ENCODE measurements around the gene SLC10A2.
"Not testable (repeated sequence)": the region's sequence is repeated elsewhere in the genome, so short reads cannot be mapped to it uniquely, and the experiment has no call there.

The SLC10A2 gene

DNA sequence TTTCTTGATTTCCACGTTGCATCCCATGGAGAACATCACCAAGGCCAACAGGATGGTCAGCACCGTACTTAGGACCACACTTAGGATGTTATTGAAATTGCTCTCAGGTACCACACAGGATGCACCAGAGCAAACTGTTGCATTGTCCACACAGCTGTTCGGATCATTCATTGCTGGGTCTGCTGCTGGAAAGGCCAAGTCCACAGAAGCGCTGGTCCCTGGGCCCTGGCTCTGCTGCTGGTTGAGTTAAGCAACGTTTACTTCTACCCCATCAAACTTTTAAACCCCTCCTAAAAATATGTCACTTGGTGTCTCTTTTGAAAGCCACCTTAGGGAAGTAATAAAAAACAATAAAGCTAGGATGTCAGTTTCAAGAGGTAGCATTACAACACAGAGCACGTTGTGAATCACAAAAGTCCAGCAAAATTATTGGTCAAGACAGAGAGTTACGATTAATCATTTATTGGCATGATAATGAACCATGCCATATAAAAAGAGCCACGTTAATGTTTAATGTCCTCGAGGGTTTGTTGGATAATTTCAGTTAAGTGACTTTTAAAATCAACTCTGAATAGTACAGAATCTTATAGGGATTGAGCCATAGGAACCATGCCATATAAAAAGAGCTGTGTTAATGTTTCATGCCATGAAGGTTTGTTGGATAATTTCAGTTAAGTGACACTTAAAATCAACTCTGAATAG, at the start of gene SLC10A2:
TSS of gene SLC10A2 (minus strand) at position 339 of the 702 bp plus-strand sequence. CDS start at position 171, 168 bp downstream.
- in situ Hi-C loops (cut with HindIII; ENCODE audit: low sequenced_read_pairs): no loop called here

GRCh38 chr13:103107580-103107979, 41.4 kb upstream of the SLC10A2 start:
- in situ Hi-C loops (cut with HindIII; ENCODE audit: low sequenced_read_pairs): no loop called here

GRCh38 chr13:103104340-103104739, 38.1 kb upstream of the SLC10A2 start:
- in situ Hi-C loops (cut with HindIII; ENCODE audit: low sequenced_read_pairs): no loop called here

GRCh38 chr13:103103456-103103855, 37.2 kb upstream of the SLC10A2 start:
- in situ Hi-C loops (cut with HindIII; ENCODE audit: low sequenced_read_pairs): not testable (repeated sequence)

DNA sequence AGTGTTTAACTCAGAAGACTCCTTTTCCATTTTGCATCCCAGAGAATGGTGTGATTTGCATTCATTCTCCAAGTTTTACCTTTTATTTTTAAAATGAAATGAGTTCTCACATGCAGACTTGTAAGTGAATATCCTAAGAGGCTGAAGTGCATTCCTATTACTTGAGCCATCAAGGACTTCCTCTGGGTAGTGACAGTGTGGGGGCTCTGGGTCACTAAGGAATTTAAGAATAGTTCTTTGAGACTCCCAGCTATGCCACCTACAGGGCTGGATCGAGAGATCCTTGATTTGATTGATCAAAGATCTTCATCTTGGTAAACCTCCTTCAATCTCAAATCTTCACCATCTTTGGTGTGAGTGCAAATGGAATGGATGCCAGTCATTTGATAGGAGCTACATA, 36.3 kb upstream of the SLC10A2 start:
- in situ Hi-C loops (cut with HindIII; ENCODE audit: low sequenced_read_pairs): no loop called here

DNA sequence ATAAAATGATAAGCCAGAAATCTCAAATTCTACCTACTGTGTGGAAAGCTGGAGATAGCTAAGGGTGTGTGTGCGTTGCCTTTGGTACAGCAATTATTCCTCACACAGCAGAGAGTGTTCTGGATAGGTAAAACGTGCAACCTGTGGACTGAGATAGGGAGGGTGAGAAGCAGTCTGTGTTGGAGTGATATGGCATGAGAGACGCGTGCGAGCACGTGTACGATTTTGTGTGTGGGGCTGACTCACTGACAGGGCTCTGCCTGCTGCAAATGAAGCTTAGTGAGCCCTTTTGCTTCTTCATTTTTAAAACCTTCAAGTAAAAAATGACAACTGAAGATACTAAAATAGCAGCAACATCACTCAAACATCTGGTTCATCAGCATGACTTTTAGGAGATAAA, 35.7 kb upstream of the SLC10A2 start:
- in situ Hi-C loops (cut with HindIII; ENCODE audit: low sequenced_read_pairs): no loop called here

GRCh38 chr13:103101500-103101899, 35.3 kb upstream of the SLC10A2 start:
- in situ Hi-C loops (cut with HindIII; ENCODE audit: low sequenced_read_pairs): no loop called here

DNA sequence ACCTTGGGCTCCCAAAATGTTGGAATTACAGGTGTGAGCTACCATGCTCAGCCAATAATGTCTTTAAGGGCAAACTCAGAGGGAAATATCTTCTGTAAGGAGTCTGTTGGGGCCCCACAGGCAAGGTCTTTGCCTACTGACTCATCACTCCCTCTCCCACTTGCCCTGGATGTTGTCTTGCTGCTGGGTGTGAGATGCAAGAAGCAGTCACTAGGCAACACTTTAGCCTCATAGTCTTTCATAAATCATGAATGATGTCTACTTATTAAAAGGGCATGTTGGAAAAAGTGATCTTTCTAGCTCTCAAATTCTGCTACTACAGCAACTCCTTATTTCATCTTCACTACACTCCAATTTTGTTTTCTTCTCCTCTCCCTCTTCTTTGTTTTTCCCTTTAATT, 34.6 kb upstream of the SLC10A2 start:
- in situ Hi-C loops (cut with HindIII; ENCODE audit: low sequenced_read_pairs): no loop called here

DNA sequence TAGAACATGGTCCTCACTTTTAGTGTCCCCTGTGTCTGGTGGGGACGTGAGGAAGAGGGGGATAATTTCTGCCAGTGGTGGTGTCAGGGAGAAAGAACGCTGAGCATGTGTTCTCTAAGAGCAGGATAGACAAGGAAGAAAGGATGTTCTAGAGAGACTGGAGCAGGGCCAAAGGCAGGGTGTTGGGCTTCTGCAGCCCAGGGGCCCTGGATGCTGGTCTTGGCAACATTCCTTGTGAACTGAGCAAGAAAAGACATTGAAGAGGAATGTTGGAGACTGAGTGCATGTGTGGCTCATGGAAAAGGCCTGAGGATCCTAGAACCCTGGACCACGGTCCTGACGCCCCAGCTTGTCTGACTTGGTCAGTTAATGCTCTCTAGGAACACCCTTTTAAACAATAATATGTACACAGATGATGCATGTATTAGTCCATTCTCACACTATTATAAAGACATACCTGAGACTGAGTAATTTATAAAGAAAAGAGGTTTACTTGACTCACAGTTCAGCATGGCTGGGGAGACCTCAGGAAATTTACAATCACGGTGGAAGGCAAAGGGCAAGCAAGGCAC, 33.6 kb upstream of the SLC10A2 start:
- in situ Hi-C loops (cut with HindIII; ENCODE audit: low sequenced_read_pairs): no loop called here

GRCh38 chr13:103098535-103098934, 32.3 kb upstream of the SLC10A2 start:
- in situ Hi-C loops (cut with HindIII; ENCODE audit: low sequenced_read_pairs): no loop called here

DNA sequence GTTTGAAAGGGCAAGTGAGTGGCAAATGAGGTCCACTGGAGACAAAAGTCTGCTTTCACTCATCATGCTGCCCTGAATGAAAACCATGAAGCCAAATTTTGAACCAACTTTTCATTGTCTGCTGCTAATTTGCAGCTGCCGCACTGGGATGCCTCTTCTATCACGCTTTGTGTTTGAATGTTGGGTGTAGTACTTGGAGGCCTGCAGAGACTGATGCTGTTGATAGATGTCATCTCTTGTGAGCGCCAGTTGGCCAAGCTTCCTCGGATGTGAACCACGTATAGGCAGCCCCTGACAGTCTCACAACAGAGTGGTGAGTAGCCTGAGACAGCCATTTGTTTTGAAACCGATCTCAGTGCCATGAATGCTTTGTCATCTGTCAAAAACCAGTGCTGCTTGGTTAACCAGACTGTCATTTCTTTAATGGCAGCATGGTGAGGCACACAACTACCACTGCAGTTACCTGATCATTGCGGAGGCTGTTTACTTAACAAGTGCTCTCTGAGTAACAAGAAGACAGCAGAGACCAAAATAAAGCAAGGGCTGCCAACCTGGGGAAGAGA, 31.2 kb upstream of the SLC10A2 start:
- in situ Hi-C loops (cut with HindIII; ENCODE audit: low sequenced_read_pairs): no loop called here

DNA sequence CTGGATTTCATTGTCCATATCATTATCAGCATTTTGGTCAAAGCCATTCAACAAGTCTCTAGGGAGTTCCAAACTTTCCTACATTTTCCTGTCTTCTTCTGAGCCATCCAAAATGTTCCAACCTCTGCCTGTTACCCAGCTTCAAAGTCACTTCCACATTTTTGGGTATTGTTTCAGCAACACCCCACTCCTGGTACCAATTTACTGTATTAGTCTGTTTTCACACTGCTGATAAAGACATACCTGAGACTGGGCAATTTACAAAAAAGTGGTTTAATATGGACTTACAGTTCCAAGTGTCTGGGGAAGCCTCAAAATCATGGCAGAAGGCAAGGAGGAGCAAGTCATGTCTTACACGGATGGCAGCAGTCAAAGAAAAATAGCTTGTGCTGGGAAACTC, 27.4 kb upstream of the SLC10A2 start:
- in situ Hi-C loops (cut with HindIII; ENCODE audit: low sequenced_read_pairs): not testable (repeated sequence)

DNA sequence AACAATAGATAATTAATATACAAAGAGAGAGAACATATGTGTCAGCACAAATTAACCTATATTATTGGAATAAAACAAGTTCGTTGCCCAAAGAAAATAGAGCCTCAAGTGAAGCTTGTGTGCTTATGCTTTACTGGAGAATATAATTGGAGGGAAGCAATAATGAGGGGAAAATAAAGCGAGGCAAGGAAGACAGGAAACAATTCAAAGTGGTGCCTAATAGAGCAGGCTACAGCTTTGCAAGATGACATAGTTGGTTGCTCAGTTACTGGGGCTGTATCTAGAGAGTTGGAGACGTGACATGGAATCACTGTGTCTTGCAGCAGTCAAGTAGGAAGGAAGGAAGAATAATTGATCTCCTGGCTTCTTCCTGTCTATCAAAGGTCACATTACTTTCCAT, 21.1 kb upstream of the SLC10A2 start:
- in situ Hi-C loops (cut with HindIII; ENCODE audit: low sequenced_read_pairs): no loop called here

- in situ Hi-C loops (cut with HindIII; ENCODE audit: low sequenced_read_pairs): no loop called here
Observed at GRCh38 chr13:103081435-103081834, 15.2 kb upstream of the SLC10A2 start.

DNA sequence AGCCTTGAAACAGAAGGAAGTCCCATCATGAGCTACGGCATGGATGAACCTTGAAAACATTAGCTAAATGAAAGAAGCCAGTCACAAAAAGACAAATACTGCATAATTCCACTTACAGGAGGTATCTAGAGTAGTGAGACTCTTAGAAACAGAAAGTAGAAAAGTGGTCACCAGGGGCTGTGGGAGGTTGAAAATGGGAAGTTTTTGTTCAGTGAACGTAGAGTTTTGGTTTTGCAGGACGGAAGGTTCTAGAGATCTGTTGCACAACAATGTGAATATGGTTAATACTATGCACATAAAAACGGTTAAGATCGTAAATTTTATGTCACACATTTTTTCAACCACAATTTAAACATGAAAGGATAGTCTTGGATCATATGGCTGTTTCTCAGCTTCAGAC, 11.9 kb upstream of the SLC10A2 start:
- in situ Hi-C loops (cut with HindIII; ENCODE audit: low sequenced_read_pairs): no loop called here

DNA sequence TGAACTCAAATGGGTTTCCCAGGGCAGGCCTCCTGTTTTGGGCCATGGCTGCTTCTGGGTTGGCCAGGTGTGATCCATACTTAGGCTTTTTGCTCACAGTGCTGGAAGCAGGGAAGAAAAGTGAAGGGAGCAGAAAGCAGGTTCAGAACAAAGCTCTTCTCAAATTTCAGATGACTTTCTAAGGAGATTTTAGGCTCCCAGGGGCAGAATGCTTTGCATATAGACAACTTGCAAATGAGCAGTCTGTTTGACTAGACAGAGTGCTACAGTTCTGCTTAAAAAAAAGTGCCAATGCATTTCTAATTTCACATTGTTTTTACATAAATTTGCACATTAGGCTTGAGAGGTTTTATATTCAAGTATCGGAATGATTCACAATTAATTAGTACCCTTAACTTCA, 2.6 kb upstream of the SLC10A2 start:
- in situ Hi-C loops (cut with HindIII; ENCODE audit: low sequenced_read_pairs): no loop called here

DNA sequence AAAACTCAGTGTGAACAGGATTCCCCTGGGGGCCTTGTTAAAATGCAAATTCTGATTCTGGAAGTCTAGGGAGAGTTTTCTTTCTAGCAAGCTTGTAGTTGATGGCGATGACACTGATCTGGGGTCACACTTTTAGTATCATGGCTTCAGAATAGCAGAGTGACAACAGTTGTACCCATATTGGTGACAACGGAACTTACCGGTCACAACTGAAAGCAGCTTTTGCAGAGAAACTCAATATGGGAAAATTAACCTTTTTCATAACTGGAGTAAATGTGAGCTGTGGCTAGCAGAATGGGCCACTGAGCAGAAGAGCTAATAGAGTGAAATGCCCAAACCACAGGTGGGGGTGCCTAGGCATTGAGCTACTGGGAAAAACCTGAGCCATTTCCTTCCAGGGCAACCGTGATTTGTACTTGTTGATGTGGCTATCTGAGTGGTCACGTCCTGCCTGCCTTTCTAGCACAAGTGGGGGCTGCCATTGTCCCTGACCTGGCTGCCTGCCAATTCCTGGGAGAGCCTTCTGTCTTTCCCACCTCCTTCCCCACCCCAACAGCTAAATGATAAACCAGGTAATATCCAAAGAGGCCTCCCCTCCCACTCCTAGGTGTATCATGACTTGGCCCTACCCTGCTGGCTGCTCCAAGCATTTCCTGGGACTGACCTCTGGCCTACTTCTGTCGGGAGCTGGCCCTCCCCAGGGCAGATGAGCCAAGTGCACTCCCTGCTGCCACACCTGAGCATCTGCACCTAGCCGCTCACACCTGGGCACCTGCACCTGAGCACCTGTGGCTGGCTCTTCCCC, 1.7 kb upstream of the SLC10A2 start:
- in situ Hi-C loops (cut with HindIII; ENCODE audit: low sequenced_read_pairs): no loop called here

DNA sequence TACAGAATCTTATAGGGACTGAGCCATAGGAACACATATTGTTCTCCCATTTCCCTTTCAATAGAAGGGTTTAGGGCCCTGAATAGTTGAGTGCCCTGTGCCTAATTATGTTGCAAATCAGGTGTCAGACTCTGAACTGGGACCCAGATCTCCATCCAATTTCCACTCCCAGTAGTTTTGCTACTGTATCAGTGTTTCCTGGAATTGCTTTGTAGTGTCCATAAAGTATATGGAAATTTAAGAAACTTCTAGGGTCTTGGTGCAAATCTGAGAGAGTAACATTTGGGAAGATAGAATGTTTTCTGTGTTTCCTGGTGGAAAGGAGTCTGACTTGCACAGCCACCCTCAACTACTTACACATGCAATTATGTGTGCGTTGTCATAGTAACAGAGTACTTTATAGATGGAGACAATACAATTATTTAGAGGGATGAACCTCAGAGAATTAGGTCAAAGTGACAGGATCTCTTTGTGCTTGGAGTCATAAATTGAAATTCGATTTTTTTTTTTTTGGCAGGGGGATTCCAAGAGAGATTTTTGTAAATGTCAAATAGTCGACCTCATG, 646 bp upstream of the SLC10A2 start:
- in situ Hi-C loops (cut with HindIII; ENCODE audit: low sequenced_read_pairs): no loop called here

DNA sequence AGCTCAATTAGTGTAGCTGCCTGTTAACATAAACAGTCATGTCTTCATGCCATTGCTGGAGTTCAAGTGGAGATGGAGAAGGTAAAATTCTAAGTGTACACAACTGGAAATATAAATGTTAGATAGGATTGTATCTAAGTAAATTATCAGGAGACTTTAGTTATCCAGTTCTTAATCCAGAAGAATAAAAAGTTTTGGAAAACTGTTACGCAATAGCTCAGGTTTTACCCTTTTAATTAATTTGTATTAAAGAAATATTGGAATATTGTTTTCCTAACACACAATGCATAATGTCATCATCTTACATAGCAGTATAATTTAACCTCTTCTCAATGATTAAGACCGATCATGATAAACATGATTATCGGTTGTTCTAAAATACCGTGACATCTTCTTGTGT, 2.8 kb downstream of the SLC10A2 start:
- in situ Hi-C loops (cut with HindIII; ENCODE audit: low sequenced_read_pairs): no loop called here

- in situ Hi-C loops (cut with HindIII; ENCODE audit: low sequenced_read_pairs): no loop called here
Observed at GRCh38 chr13:103062079-103062478, 4.1 kb downstream of the SLC10A2 start.

- in situ Hi-C loops (cut with HindIII; ENCODE audit: low sequenced_read_pairs): no loop called here
Observed at GRCh38 chr13:103056008-103056407, 10.2 kb downstream of the SLC10A2 start.

All from DLD1 (cell line).